ENCODE data around the gene BICRAL.
"Not testable (repeated sequence)": the region's sequence is repeated elsewhere in the genome, so short reads cannot be mapped to it uniquely, and the experiment has no call there.

BICRAL gene

DNA sequence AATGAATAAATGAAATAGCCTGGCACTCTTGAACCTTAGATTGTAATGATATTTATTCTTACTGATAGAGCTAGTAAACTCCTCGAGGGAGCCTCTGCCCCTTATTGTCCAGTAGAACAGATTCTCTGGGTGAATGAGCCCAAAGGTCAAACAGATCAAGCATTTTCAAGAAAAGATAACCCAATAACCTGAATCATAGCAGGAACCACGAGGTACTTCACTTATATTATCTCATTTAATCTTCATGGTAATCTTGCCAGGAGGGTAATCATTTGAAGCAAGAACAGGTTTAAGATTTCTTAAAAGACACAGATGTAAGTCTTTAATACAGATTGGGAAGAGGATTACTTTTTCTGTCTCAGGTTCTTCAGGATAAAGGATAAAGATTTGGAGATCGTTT lies 18.9 kb upstream of the BICRAL start:
- DNase-seq, result no peak

DNA sequence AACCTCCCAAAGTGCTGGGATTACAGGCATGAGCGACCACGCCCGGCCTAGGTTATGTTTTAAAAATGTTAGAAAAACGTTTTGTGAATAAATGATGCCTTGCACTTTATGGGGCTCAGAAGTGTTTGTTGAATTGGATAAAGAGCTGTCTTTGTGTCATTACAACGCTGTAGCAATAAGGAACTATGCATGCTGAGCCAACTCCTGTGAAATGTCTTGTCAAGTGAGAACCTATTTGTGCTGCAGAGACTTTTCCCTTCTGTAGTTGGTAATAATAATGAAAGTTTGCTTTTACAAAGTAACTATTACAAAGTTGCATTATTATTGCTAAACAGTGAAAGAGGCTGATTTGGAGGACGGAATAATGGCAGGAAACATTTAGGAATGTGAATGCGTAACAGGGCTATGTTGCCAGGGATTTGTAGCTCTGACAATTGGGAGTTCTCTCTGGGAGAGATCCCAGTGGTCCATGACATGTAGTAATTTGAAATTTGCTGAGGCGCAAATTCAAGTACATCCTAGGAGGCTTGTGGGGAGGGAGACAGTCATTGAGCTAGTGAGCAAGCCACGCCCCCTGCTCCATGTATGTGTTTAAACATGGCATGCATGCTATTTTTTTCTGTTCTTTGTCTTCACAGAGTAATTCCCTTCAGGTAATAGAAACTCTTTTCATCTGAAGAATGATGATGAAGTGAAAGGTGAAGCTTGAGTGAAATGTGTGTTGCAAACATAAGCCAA lies 16.8 kb upstream of the BICRAL start:
- DNase-seq, result no peak

DNA sequence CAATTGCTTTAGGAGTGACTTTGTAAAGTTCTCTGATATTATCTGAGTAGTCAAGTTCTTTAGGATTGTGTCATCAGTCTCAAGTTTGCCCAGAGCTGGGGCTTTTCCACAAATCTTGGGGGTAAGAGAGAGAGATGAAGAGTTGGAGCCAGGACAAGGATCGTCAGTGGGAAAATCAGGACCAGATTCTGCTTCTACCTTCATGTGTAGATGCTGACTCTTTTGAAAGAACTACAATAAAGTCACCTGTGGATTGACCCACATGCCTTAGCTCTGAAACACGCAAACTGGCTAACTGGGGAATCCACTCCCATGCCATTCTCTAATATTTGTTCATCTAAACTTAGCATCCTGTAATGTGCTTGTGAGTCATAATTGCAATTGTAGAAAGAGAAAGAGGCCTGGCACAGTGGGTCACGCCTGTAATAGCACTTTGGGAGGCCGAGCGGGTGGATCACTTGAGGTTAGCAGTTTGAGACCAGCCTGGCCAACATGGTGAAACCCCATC lies 15.6 kb upstream of the BICRAL start:
- no peak for DNase-seq

DNA sequence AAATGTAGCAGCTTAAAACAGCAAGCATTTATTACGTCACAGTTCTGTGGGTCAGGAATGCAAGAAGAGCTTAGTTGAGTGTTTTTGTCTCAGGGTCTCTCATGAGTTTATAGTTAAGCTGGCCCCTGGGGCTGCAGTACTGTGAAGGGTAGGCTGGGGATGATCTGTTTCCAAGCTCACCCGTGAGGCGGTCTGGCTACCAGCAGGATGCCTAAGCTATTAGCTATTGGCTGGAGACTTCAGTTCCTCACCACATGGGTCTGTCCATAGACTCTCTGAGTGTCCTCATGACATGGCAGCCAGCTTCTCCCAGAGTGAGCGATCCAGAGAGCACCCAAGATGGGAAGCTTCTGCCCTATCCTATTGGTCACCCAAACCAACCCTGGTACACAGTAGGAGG lies 12.8 kb upstream of the BICRAL start:
- no peak for DNase-seq

DNA sequence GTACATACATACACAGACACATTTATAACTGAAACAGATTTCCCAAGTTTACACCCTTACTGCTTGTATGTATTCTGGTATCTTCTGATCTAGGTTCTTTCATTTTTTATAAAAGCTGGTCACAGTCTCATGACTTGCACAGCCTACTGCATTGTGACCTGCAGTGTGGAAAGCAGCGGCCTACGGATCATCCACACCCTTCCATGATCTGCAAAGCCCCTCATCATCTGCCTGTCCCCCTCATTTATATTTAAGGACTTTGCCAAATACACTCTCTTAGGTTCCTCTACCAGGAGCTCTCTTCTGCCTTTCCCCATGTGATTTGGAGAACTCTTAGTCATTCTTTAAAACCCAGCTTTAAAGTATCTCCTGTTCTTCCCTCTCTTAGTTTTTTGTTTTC lies 12.0 kb upstream of the BICRAL start:
- DNase-seq, result no peak

- no peak for DNase-seq
Observed at GRCh38 chr6:42771741-42772100, 10.1 kb upstream of the BICRAL start.

- no peak for DNase-seq
Observed at GRCh38 chr6:42774201-42774600, 7.7 kb upstream of the BICRAL start.

DNA sequence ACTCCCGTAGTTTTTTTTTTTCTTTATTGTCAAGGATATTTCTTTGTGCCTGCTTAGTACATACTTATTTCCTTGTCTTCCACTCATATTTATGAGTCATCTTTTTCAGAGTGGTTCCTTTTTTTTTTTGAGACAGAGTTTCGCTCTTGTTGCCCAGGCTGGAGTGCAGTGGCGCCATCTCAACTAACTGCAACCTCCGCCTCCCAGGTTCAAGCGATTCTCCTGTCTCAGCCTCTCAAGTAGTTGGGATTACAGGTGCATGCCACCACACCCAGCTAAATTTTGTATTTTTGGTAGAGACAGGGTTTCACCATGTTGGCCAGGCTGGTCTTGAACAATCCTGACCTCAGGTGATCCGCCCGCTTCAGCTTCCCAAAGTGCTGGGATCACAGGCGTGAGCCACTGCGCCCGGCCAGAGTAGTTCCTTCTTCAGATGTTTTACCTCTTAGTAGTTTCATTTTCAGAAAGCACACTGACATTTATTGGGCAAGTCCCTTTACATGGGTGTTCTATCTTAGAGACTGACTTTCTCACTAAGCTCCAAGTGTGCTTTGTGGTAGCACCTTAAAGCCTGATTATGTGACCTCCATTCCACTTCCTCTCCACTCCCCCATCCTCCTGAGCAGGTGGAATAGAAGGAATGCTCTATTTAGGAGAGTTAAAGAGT lies 6.9 kb upstream of the BICRAL start:
- DNase-seq, result not testable (repeated sequence)

GRCh38 chr6:42777126-42777822 lies 4.6 kb upstream of the BICRAL start:
- DNase-seq, result no peak

DNA sequence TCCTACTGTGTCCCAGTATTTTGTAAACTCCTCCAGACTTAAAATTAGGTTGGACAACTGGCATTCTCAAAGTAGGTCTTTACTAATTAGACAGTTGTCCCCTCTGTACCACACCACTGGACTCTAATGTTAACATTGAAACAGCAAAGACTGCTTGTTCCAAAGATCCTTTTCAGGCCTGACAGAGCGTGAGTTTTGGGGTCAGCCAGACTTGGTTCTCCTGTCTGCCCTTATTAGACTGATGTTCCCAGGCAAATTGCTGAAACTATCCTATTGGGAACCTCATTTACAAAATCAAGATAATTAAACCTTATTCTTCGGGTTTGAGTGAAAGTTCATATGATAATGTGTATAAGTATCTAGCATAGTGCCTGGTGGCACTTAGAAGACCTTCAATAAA lies 3.7 kb upstream of the BICRAL start:
- DNase-seq, result no peak

DNA sequence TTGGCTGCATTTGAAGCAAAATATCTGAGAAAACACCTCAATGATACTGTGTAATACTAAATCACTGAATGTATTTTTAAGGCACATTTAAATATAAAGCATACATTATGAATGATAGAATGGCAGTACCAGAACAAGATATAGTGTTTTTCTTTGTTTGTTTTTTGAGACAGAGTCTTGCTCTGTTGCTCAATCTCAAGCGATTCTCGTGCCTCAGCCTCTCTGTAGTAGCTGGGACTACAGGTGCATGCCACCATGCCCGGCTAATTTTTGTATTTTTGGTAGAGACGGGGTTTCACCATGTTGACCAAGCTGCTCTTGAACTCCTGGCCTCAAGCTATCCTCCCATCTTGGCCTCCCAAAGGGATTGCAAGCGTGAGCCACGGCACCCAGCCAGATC lies 2.3 kb upstream of the BICRAL start:
- no peak for DNase-seq

DNA sequence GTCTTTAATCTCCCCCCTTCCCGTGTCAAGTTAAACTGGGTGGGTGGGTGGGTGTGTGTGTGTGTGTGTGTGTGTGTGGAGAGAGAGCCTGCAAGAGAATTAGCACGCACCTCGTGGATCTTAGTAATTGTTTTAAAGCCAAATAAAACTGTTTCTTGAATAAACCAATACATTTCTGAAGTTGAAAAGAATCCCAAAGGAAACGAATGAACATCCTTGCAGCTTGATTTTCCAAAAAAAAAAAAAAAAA lies 381 bp upstream of the BICRAL start:
- no peak for DNase-seq

GRCh38 chr6:42782689-42783176 lies 881 bp downstream of the BICRAL start:
- DNase-seq, result peak; percentile 84

GRCh38 chr6:42783177-42783875 lies 1.5 kb downstream of the BICRAL start:
- peak; percentile 61 for DNase-seq

GRCh38 chr6:42783876-42784642 lies 2.2 kb downstream of the BICRAL start:
- DNase-seq, result no peak

DNA sequence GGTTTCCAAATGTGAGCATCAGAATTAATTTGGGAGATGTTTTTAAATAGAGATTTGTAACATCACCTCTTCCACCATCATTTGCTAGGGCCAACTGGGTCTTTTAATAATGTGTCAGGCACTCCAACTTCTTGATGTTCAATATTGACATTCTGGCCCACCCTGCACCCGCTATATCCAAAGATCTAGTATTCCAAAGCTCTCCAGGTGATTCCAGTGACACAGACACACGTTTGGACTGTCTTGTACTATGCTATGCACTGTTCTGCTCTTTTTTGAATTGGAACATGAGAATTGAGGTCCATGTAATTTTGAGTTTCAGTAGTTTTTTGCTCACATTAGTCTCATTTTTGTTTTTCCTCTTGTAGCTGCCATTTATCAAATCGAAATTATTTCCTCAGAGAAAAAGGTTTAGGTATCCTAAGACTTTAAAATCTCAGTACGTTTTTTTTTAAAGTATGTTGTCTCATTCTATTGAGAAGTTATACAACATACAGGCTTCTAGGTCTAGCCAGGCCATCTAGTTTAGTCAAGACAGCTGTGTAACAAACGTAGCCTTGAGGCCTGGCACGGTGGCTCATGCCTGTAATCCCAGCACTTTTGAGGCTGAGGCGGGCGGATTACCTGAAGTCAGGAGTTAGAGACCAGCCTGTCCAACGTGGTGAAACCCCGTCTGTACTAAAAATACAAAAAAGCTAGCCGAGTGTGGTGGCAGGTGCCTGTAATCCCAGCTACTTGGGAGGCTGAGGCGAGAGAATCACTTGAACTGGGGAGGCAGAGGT lies 3.1 kb downstream of the BICRAL start:
- no peak for DNase-seq

GRCh38 chr6:42786525-42786985 lies 4.7 kb downstream of the BICRAL start:
- DNase-seq, result no peak

DNA sequence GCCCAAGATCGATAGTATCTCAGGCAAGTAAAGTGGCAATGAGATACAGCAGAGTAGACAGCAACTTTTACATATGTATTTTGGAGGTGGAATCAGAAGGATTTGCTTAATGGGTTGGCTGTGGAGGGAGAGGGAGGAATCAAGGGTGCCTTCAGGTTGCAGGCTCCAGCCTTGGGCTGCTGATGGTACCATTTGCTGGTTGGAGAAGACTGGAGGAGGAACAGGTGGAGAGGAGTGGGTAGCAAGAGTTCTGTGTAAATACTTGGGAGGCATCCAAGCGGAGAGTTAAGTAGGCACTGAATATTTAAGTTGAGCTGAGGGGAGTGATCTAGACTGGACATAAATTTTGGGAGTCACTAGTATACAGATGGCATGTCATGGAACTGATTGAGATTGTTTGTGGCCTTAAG lies 5.2 kb downstream of the BICRAL start:
- DNase-seq, result no peak

DNA sequence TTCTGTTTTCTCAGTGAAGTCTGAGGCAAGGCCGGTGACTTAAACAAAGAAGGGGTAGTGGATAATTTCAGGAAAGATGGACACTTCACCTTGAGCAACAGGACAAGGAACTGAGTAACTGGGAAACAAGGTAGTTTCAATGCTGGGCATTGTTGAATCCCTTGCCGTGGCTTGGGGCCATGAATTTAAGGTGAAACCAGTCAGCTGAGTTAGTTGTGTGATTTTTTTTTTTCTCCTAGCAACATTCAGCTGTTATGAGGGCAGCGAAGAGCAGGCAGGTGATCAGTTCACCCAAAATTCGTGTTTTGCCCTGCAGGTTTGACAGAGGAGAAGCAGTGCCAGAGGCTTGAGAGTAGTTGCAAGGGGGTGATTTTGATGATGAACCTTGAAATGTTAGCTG lies 6.8 kb downstream of the BICRAL start:
- DNase-seq, result no peak

DNA sequence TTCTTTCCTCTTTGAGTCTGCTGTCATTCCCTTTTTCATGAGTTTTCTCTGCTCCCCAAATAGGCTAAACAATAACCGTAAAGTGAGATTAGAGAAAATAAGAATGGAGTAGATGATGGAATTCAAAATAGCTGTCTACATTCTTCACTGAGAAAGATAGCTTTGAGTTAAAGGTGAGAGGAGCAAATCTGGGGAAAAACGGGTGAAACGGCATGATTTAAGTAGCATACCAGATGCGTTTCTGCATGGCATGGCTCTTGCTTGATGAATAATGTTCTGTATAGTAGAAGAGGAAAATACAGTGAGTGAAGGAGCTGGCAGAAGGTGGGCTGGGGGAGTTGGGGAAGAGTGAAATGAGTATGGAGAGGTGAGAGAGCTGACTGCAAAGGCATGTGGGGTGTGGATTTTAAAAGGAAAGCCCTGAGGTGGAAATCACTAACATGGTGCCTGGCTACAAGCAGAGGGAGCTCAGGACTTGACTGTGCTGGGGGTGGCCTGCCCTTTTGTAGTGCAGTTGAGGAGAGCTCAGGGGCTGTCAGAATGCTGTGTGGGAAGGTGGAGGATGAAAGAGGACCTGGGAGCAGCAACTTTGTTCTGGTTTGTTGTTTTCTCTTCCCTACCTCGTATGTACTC lies 8.8 kb downstream of the BICRAL start:
- DNase-seq, result no peak

DNA sequence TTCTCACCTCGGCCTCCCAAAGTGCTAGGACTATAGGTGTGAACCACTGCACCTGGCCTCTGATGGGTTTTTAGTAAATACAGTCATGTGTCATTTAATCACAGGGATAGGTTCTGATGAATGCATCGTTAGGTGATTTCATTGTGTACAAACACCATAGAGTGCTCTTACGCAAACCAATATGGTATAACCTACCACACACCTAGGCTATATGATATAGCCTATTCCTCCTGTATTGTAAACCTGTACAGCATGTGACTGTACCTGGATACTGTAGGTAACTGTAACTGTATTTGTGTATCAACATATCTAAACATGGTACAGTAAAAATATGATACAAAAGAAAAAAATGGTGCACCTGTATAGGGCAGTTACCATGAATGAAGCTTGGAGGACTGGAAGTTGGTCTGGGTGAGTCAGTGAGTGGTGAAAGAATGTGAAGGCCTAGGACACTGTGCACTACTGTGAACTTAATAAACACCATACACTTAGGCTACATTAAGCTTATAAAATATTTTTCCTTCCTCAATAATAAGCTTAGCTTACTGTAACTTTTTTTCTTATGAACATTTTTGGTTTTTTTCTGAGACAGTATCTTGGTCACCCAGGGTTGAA lies 10.0 kb downstream of the BICRAL start:
- peak; percentile 68 for DNase-seq

Data from NCI-H510A (cell line).